SK-N-SH (cell line): Measurements from ENCODE around the gene KCNJ13. TPM values are rescaled to one million over a fixed set of nuclear protein-coding genes. Genes with fewer than 3 reads are reported as not detected.

Experiments used
- CTCF ChIA-PET: fragments of 300-600, 350-600 bp; formaldehyde crosslinking; extraction: SDS; loops from one replicate; lab custom pipeline; 2021; lab: Yijun Ruan, JAX
- POLR2A ChIA-PET: fragments of 350-600 bp; sonication (Branson Sonifier 250); formaldehyde crosslinking; extraction: SDS; loops from one replicate; lab custom pipeline; 2020; ENCODE audit warnings: antibody characterized with exemption, inconsistent platforms; lab: Yijun Ruan, JAX
- DNase-seq: peaks from one replicate; pipeline ENCODE4 v3.0.0; 2012
- H2AFZ ChIP-seq: fragments of 200-600 bp; sonication (generic); 2 replicates; pipeline ENCODE4 v1.8.1; 2016; ENCODE audit warnings: antibody characterized with exemption, mild to moderate bottlenecking, low read depth
- H3F3A ChIP-seq: fragments of 200-600 bp; sonication (generic); replicated peaks from 2 replicates; pipeline ENCODE3; 2016; ENCODE audit warnings: antibody characterized with exemption, mild to moderate bottlenecking; ENCODE audit not compliant: insufficient read depth
- H3K27ac ChIP-seq, 2 experiments: fragments of 200-500 bp in 1 of 2; fragments of 200-600 bp in 1 of 2; sonication (Bioruptor generic) in 1 of 2; sonication (generic), shearing (Covaris generic) in 1 of 2; 2 replicates each; pipeline versions ENCODE4 v1.5.1 to v1.6.1; 2014 to 2016; ENCODE audit warnings: low read depth in 2 of 2, inconsistent platforms in 1 of 2, low read length in 1 of 2, mild to moderate bottlenecking in 1 of 2, mixed read lengths in 1 of 2
- H3K27me3 ChIP-seq: fragments of 200-600 bp; sonication (generic), shearing (Covaris generic); 2 replicates; pipeline ENCODE4 v1.6.1; 2016; ENCODE audit warnings: mixed run types; ENCODE audit not compliant: insufficient read depth
- H3K36me3 ChIP-seq, 2 experiments: fragments of 200-500 bp in 1 of 2; fragments of 200-600 bp in 1 of 2; sonication (Bioruptor generic) in 1 of 2; sonication (generic) in 1 of 2; replicated peaks in 1 of 2; 2 replicates each; pipeline versions ENCODE3 to v1.5.1; 2014 to 2016; ENCODE audit warnings: low read length in 1 of 2, mild to moderate bottlenecking in 1 of 2; ENCODE audit not compliant: insufficient read depth in 2 of 2, control insufficient read depth in 1 of 2
- H3K4me1 ChIP-seq, 2 experiments: fragments of 200-500 bp in 1 of 2; fragments of 200-600 bp in 1 of 2; sonication (Bioruptor generic) in 1 of 2; sonication (generic), shearing (Covaris generic) in 1 of 2; 2 replicates each; pipeline versions ENCODE4 v1.5.1 to v1.6.1; 2014 to 2016; ENCODE audit warnings: low read depth in 1 of 2, low read length in 1 of 2, mixed run types in 1 of 2; ENCODE audit not compliant: insufficient read depth in 2 of 2, control insufficient read depth in 1 of 2
- H3K4me2 ChIP-seq: fragments of 200-600 bp; sonication (generic), shearing (Covaris generic); 2 replicates; pipeline ENCODE4 v1.6.1; 2017; ENCODE audit warnings: mixed run types
- H3K4me3 ChIP-seq, 2 experiments: fragments of 200-500 bp in 1 of 2; fragments of 200-600 bp in 1 of 2; sonication (Bioruptor generic) in 1 of 2; sonication (generic), shearing (Covaris generic) in 1 of 2; 2 replicates each; pipeline versions ENCODE4 v1.5.1 to v1.8.1; 2014 to 2016; ENCODE audit warnings: low read depth in 2 of 2, inconsistent platforms in 1 of 2, low read length in 1 of 2, mild to moderate bottlenecking in 1 of 2, mixed read lengths in 1 of 2, moderate library complexity in 1 of 2
- H3K79me2 ChIP-seq: fragments of 200-600 bp; sonication (generic); 2 replicates; pipeline ENCODE4 v1.8.1; 2017; ENCODE audit warnings: mild to moderate bottlenecking; ENCODE audit not compliant: insufficient read depth
- H3K9ac ChIP-seq: fragments of 200-600 bp; sonication (generic); 2 replicates; pipeline ENCODE4 v1.6.1; 2017; ENCODE audit warnings: mixed run types
- H3K9me2 ChIP-seq: fragments of 200-600 bp; sonication (generic); 2 replicates; pipeline ENCODE4 v1.6.1; 2017; ENCODE audit warnings: mixed run types
- H3K9me3 ChIP-seq: fragments of 200-600 bp; sonication (generic); 2 replicates; pipeline ENCODE4 v1.6.1; 2017; ENCODE audit warnings: mixed run types, mild to moderate bottlenecking, moderate library complexity
- H4K20me1 ChIP-seq: fragments of 200-600 bp; sonication (generic); 2 replicates; pipeline ENCODE4 v1.6.1; 2017; ENCODE audit warnings: mild to moderate bottlenecking, mixed run types; ENCODE audit not compliant: insufficient read depth
- EP300 ChIP-seq, 2 experiments: IDR thresholded peaks; 2 replicates each; pipeline versions ENCODE4 v1.4.0 to v1.6.1; 2012; ENCODE audit warnings: borderline replicate concordance in 1 of 2, low read depth in 1 of 2, low read length in 1 of 2
- FOSL2 ChIP-seq: IDR thresholded peaks from 2 replicates; pipeline ENCODE4 v1.4.0; 2012; ENCODE audit warnings: low read depth, mild to moderate bottlenecking, moderate library complexity, borderline replicate concordance
- FOXM1 ChIP-seq: IDR thresholded peaks from 2 replicates; pipeline ENCODE4 v1.4.0; 2012; ENCODE audit warnings: low read depth, mild to moderate bottlenecking
- JUND ChIP-seq: IDR thresholded peaks from 2 replicates; pipeline ENCODE4 v1.4.0; 2012
- MEF2A ChIP-seq: IDR thresholded peaks from 2 replicates; pipeline ENCODE4 v1.4.0; 2012; ENCODE audit warnings: low read depth, borderline replicate concordance
- PBX3 ChIP-seq: IDR thresholded peaks from 2 replicates; pipeline ENCODE4; 2012
- RAD21 ChIP-seq: IDR thresholded peaks from 2 replicates; pipeline ENCODE4 v1.6.1; 2012; ENCODE audit warnings: mild to moderate bottlenecking, low read length
- RCOR1 ChIP-seq: fragments of 150-350 bp; IDR thresholded peaks from 2 replicates; pipeline ENCODE4 v1.6.1; 2017; ENCODE audit warnings: antibody characterized with exemption, low read length
- RFX5 ChIP-seq: IDR thresholded peaks from 2 replicates; pipeline ENCODE4 v1.6.1; 2012; ENCODE audit warnings: mild to moderate bottlenecking, improper control_type of control experiment, low read length
- RXRA ChIP-seq: IDR thresholded peaks from 2 replicates; pipeline ENCODE4 v1.4.0; 2012; ENCODE audit warnings: low read depth, mild to moderate bottlenecking, borderline replicate concordance
- SIN3A ChIP-seq: IDR thresholded peaks from 2 replicates; pipeline ENCODE4 v1.6.1; 2012; ENCODE audit warnings: low read depth, mild to moderate bottlenecking, low read length, moderate library complexity, borderline replicate concordance
- TAF1 ChIP-seq: IDR thresholded peaks from 2 replicates; pipeline ENCODE4 v1.6.1; 2012; ENCODE audit warnings: low read depth, mild to moderate bottlenecking, low read length, moderate library complexity, borderline replicate concordance
- TCF12 ChIP-seq: IDR thresholded peaks from 2 replicates; pipeline ENCODE4 v1.4.0; 2012
- TEAD4 ChIP-seq: IDR thresholded peaks from 2 replicates; pipeline ENCODE4 v1.4.0; 2012; ENCODE audit warnings: mild to moderate bottlenecking, borderline replicate concordance; ENCODE audit not compliant: insufficient read depth
- USF2 ChIP-seq: fragments of 150-350 bp; IDR thresholded peaks from 2 replicates; pipeline ENCODE4 v1.6.1; 2017; ENCODE audit warnings: antibody characterized with exemption, low read length, low read depth, borderline replicate concordance
- WGBS: methylation state at CpG from one replicate; pipeline ENCODE4 v1.1.6; 2017; ENCODE audit warnings: low lambda C conversion rate; 5-methylcytosine and 5-hydroxymethylcytosine counted together
- polyA plus RNA-seq, 3 experiments: library from polyadenylated mRNA; depleted of rRNA; stranded (reverse); fragments of >200 nt; gene quantifications; 2 replicates each; pipeline ENCODE4 v1.2.3, GENCODE V29; 2012
- TF ChIP-seq, protein P1 (sequence below): IDR thresholded peaks from 2 replicates; pipeline ENCODE4 v1.6.1; 2012; ENCODE audit warnings: mild to moderate bottlenecking, low read depth, low read length, moderate library complexity

The KCNJ13 gene
- polyA plus RNA-seq, 1 of the 3 experiments (the other 2 are of a cell fraction): not detected

- H3K9me2 ChIP-seq: no peaks in the 10 kb centered on the region
- no peak overlapping the region for H3K4me2 ChIP-seq
- peaks cover 13% of the 10 kb centered on the region; the same call in 1 of the 2 replicates for H3K79me2 ChIP-seq
- 92% methylated on average over 4 of the region's 4 CpGs for WGBS
- no peaks in the 10 kb centered on the region for H3K9me3 ChIP-seq
- POLR2A ChIA-PET: no interaction called here
- TF ChIP-seq SIN3A (no peak), PBX3 (no peak), RAD21 (no peak), FOSL2 (no peak), JUND (no peak), TAF1 (no peak), RXRA (no peak), MEF2A (no peak), EP300 (IDR thresholded peaks at IDR 0.05; ENCODE audit: borderline replicate concordance in 1 of 2, low read depth in 1 of 2, low read length in 1 of 2) (no peak), TCF12 (no peak), RCOR1 (no peak), USF2 (no peak), TEAD4 (no peak), FOXM1 (no peak)
- TF ChIP-seq, all 33 proteins: peak for 0
- H3F3A ChIP-seq: peaks cover 5% of the 10 kb centered on the region
- H3K27ac ChIP-seq: no peak overlapping the region
- CTCF ChIA-PET: no interaction called here
- H3K27me3 ChIP-seq: no peaks in the 10 kb centered on the region
- no peaks in the 10 kb centered on the region for H4K20me1 ChIP-seq
- H3K9ac ChIP-seq: no peak overlapping the region
- H3K36me3 ChIP-seq: peaks cover 12 to 14% of the 10 kb centered on the region in 2 experiments
- no peak overlapping the region for H2AFZ ChIP-seq
- no peaks in the 10 kb centered on the region for H3K4me1 ChIP-seq
- no peak for DNase-seq
- H3K4me3 ChIP-seq: no peak overlapping the region
Measured at GRCh38 chr2:232741294-232741693, 35.1 kb downstream of the KCNJ13 start.

GRCh38 chr2:232731470-232731869 lies 44.9 kb downstream of the KCNJ13 start:
- Histone ChIP-seq H2AFZ (no peak overlapping the region), H3K27me3 (no peaks in the 10 kb centered on the region), H3K4me2 (no peak overlapping the region), H3K4me1 (no peaks in the 10 kb centered on the region; a peak in 2 of 4 replicates), H3K9me3 (no peaks in the 10 kb centered on the region), H3K9ac (no peak overlapping the region), H3K9me2 (no peaks in the 10 kb centered on the region), H3K79me2 (peaks cover 61% of the 10 kb centered on the region), H3K4me3 (no peak overlapping the region), H4K20me1 (peaks cover 30% of the 10 kb centered on the region), H3K27ac (peak overlapping the region in 1 of 2 experiments; percentile 18; a peak in 2 of 4 replicates), H3F3A (peaks cover 13% of the 10 kb centered on the region), H3K36me3 (peaks cover 20 to 21% of the 10 kb centered on the region in 2 experiments)
- DNase-seq: no peak
- POLR2A ChIA-PET: no interaction called here
- CTCF ChIA-PET: no interaction called here
- TF ChIP-seq EP300 (IDR thresholded peaks at IDR 0.05; ENCODE audit: borderline replicate concordance in 1 of 2, low read depth in 1 of 2, low read length in 1 of 2) (0 out of 4 replicates have a peak, but pooled peaks of 1 of the 2 experiments have one; percentile 13), TCF12 (peak; percentile 38; the same call in 1 of the 2 replicates), RFX5 (no peak), FOXM1 (no peak), JUND (no peak)
- TF ChIP-seq, protein P1, sequence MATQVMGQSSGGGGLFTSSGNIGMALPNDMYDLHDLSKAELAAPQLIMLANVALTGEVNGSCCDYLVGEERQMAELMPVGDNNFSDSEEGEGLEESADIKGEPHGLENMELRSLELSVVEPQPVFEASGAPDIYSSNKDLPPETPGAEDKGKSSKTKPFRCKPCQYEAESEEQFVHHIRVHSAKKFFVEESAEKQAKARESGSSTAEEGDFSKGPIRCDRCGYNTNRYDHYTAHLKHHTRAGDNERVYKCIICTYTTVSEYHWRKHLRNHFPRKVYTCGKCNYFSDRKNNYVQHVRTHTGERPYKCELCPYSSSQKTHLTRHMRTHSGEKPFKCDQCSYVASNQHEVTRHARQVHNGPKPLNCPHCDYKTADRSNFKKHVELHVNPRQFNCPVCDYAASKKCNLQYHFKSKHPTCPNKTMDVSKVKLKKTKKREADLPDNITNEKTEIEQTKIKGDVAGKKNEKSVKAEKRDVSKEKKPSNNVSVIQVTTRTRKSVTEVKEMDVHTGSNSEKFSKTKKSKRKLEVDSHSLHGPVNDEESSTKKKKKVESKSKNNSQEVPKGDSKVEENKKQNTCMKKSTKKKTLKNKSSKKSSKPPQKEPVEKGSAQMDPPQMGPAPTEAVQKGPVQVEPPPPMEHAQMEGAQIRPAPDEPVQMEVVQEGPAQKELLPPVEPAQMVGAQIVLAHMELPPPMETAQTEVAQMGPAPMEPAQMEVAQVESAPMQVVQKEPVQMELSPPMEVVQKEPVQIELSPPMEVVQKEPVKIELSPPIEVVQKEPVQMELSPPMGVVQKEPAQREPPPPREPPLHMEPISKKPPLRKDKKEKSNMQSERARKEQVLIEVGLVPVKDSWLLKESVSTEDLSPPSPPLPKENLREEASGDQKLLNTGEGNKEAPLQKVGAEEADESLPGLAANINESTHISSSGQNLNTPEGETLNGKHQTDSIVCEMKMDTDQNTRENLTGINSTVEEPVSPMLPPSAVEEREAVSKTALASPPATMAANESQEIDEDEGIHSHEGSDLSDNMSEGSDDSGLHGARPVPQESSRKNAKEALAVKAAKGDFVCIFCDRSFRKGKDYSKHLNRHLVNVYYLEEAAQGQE: no peak
- 78% methylated on average over 2 of the region's 2 CpGs for WGBS
